ENCODE data around the gene ALOX15.
"Not testable (repeated sequence)": the region's sequence is repeated elsewhere in the genome, so short reads cannot be mapped to it uniquely, and the experiment has no call there.

ALOX15 gene

GRCh38 chr17:4642286-4642685, 808 bp upstream of the ALOX15 start:
- no peak overlapping the region for H3K4me3 ChIP-seq
- H3K36me3 ChIP-seq (ENCODE audit: insufficient read depth, low read length) = no peaks in the 10 kb centered on the region
- H3K27ac ChIP-seq = no peak overlapping the region
- H3K9me3 ChIP-seq (ENCODE audit: low read depth, low read length) = no peaks in the 10 kb centered on the region
- no peak for DNase-seq (ENCODE audit: low read depth, low spot score)
- TF ChIP-seq FOXP2 (optimal IDR thresholded peaks at IDR 0.05; ENCODE audit: control extremely low read depth, extremely low read length, insufficient read depth) = no peak
- TF ChIP-seq POLR2AphosphoS5 (IDR thresholded peaks at IDR 0.05; ENCODE audit: borderline replicate concordance, low read depth, low read length) = no peak
- TF ChIP-seq EZH2 (IDR thresholded peaks at IDR 0.05) = no peak
- no peak overlapping the region for H3K9ac ChIP-seq (ENCODE audit: insufficient read length)

DNA sequence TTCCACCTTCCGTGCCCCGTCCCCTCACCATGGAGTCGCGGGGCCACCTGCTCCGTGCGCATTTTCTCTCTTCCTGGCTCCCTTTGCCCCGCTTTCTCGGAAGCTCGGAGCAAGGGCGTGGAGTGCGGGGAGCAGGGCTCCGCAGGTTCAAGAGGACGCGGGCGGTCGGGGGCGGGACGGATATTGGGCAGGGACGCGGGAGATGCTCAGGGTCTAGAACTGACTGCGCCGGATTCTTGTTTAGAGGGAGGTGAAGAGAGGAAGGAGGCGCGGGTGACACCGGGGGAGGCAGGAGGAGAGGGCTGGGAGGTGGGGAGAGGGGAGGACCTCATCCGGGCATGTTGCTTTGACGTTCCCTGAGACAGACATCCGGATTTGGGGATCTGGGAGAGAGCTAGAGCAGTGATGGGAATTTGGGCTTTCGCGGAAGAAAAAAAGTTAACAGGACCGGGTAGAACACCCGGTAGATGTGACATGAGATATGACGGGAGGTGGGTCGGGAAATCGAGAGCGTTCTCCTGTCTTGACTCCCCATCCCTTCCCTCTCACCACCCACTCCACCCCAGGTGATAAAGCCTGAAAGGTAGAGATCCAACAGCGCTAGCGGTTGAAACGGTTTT, 799 bp downstream of the ALOX15 start:
- not testable (repeated sequence) for H3K36me3 ChIP-seq (ENCODE audit: insufficient read depth, low read length); H3K4me3 ChIP-seq; H3K9me3 ChIP-seq (ENCODE audit: low read depth, low read length); H3K9ac ChIP-seq (ENCODE audit: insufficient read length); DNase-seq (ENCODE audit: low read depth, low spot score); H3K27ac ChIP-seq

DNA sequence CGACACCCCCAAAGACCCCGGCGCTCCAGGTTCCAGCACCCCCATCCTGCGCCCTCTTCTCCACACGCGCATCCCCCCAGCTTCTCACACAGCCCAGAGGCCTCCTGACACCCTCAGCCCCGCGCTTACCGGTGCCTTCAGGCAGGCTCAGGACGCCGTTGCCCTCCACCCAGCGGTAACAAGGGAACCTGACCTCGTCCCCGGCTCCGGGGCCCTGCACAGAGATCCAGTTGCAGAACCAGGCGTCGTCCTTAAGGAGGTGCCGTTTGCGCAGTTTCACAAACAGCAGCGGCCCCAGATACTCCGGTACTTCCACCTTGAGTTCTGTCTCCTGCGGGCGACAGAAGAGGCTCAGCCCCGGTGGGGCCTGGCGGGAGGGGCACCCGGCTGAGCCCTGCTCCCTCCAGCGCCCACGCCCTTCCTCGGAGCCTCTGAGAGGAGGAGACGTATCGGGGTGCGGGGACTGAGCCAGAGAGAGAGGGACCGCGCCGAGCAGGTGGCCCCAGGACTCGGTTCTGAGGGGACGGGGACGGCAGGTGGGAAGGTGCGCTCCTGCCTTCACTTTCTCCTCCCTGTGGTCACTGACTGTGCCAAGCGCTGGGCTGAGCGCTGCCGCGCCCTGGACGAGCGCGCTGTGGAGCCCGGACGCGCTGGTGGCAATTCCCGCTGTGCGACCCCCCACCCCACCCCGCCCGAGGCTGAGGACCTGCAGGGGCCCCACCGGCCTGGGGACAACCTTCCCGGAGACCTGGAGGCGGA, 2.0 kb downstream of the ALOX15 start:
- not testable (repeated sequence) for H3K9me3 ChIP-seq (ENCODE audit: low read depth, low read length); H3K4me3 ChIP-seq; H3K27ac ChIP-seq; DNase-seq (ENCODE audit: low read depth, low spot score); H3K36me3 ChIP-seq (ENCODE audit: insufficient read depth, low read length); H3K9ac ChIP-seq (ENCODE audit: insufficient read length)

- H3K36me3 ChIP-seq (ENCODE audit: insufficient read depth, low read length); H3K9ac ChIP-seq (ENCODE audit: insufficient read length); DNase-seq (ENCODE audit: low read depth, low spot score); H3K9me3 ChIP-seq (ENCODE audit: low read depth, low read length); H3K4me3 ChIP-seq; H3K27ac ChIP-seq: not testable (repeated sequence)
Observed at GRCh38 chr17:4638766-4639165, 2.7 kb downstream of the ALOX15 start.

GRCh38 chr17:4636474-4637100, 4.9 kb downstream of the ALOX15 start:
- no peak overlapping the region for H3K27ac ChIP-seq
- no peaks in the 10 kb centered on the region for H3K9me3 ChIP-seq (ENCODE audit: low read depth, low read length)
- H3K4me3 ChIP-seq = no peak overlapping the region
- TF ChIP-seq POLR2AphosphoS5 (IDR thresholded peaks at IDR 0.05; ENCODE audit: borderline replicate concordance, low read depth, low read length) (no peak), EZH2 (IDR thresholded peaks at IDR 0.05) (no peak), FOXP2 (optimal IDR thresholded peaks at IDR 0.05; ENCODE audit: control extremely low read depth, extremely low read length, insufficient read depth) (no peak)
- no peak overlapping the region for H3K9ac ChIP-seq (ENCODE audit: insufficient read length)
- DNase-seq (ENCODE audit: low read depth, low spot score) = no peak
- no peaks in the 10 kb centered on the region for H3K36me3 ChIP-seq (ENCODE audit: insufficient read depth, low read length)

DNA sequence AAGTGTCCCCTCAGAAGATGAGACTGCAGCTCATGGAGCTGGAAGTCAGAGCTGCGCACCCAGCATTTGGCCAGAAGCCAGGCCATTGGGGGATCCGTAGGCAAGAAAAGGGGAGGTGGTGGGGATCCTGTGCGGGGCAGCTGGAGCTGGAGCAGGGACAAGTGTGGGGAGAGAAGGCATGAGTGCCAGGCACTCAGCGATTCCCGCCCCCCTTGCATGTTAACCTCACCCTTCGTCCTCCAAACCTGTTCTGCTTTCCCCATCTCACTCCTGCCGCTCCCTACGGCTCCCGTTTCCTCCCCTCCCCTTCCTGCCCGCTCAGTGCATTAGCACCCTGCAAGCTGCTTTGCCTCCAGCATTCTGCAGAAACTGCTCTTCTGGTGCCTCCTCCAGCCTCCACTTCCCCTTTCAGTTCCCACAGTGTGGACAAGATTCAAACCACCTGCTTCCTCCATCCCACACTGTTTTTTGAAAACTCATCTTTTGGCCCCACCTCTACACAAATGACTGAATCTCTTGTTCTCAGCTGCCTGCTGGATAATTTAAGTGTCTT, 5.6 kb downstream of the ALOX15 start:
- H3K4me3 ChIP-seq = 0 out of 2 replicates have a peak overlapping the region, but pooled peaks have one; percentile 25
- TF ChIP-seq FOXP2 (optimal IDR thresholded peaks at IDR 0.05; ENCODE audit: control extremely low read depth, extremely low read length, insufficient read depth) (no peak), EZH2 (IDR thresholded peaks at IDR 0.05) (no peak), POLR2AphosphoS5 (IDR thresholded peaks at IDR 0.05; ENCODE audit: borderline replicate concordance, low read depth, low read length) (no peak)
- H3K36me3 ChIP-seq (ENCODE audit: insufficient read depth, low read length) = no peaks in the 10 kb centered on the region
- no peaks in the 10 kb centered on the region for H3K9me3 ChIP-seq (ENCODE audit: low read depth, low read length)
- no peak for DNase-seq (ENCODE audit: low read depth, low spot score)
- H3K27ac ChIP-seq = no peak overlapping the region
- H3K9ac ChIP-seq (ENCODE audit: insufficient read length) = no peak overlapping the region

DNA sequence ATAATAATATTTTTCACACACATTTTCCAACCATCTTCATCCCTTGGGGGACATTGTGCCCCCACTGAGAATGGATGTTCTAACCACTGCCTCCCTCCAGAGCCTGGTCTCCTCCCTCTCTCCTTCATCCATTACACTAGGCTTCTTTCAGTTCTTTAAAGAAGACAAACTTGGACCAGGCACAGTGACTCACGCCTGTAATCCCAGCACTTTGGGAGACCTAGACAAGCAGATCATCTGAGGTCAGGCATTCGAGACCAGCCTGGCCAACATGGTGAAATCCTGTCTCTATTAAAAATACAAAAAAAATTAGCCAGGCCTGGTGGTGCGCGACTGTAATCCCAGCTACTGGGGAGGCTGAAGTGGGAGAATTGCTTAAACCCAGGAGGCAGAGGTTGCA, 6.5 kb downstream of the ALOX15 start:
- H3K4me3 ChIP-seq = no peak overlapping the region
- no peak for TF ChIP-seq POLR2AphosphoS5 (IDR thresholded peaks at IDR 0.05; ENCODE audit: borderline replicate concordance, low read depth, low read length)
- TF ChIP-seq EZH2 (IDR thresholded peaks at IDR 0.05) = no peak
- TF ChIP-seq FOXP2 (optimal IDR thresholded peaks at IDR 0.05; ENCODE audit: control extremely low read depth, extremely low read length, insufficient read depth) = no peak
- no peak overlapping the region for H3K9ac ChIP-seq (ENCODE audit: insufficient read length)
- DNase-seq (ENCODE audit: low read depth, low spot score) = no peak
- no peaks in the 10 kb centered on the region for H3K36me3 ChIP-seq (ENCODE audit: insufficient read depth, low read length)
- H3K27ac ChIP-seq = no peak overlapping the region
- H3K9me3 ChIP-seq (ENCODE audit: low read depth, low read length) = no peaks in the 10 kb centered on the region

GRCh38 chr17:4633643-4634042, 7.8 kb downstream of the ALOX15 start:
- H3K27ac ChIP-seq = no peak overlapping the region
- no peak overlapping the region for H3K9ac ChIP-seq (ENCODE audit: insufficient read length)
- no peak overlapping the region for H3K4me3 ChIP-seq
- H3K36me3 ChIP-seq (ENCODE audit: insufficient read depth, low read length) = no peaks in the 10 kb centered on the region
- no peak for TF ChIP-seq POLR2AphosphoS5 (IDR thresholded peaks at IDR 0.05; ENCODE audit: borderline replicate concordance, low read depth, low read length)
- TF ChIP-seq EZH2 (IDR thresholded peaks at IDR 0.05) = no peak
- no peak for TF ChIP-seq FOXP2 (optimal IDR thresholded peaks at IDR 0.05; ENCODE audit: control extremely low read depth, extremely low read length, insufficient read depth)
- H3K9me3 ChIP-seq (ENCODE audit: low read depth, low read length) = no peaks in the 10 kb centered on the region
- no peak for DNase-seq (ENCODE audit: low read depth, low spot score)

GRCh38 chr17:4632581-4632920, 8.9 kb downstream of the ALOX15 start:
- no peak for TF ChIP-seq FOXP2 (optimal IDR thresholded peaks at IDR 0.05; ENCODE audit: control extremely low read depth, extremely low read length, insufficient read depth)
- no peak for TF ChIP-seq POLR2AphosphoS5 (IDR thresholded peaks at IDR 0.05; ENCODE audit: borderline replicate concordance, low read depth, low read length)
- no peak for TF ChIP-seq EZH2 (IDR thresholded peaks at IDR 0.05)
- Histone ChIP-seq H3K27ac (no peak overlapping the region), H3K9me3 (ENCODE audit: low read depth, low read length) (no peaks in the 10 kb centered on the region), H3K4me3 (no peak overlapping the region), H3K9ac (ENCODE audit: insufficient read length) (no peak overlapping the region), H3K36me3 (ENCODE audit: insufficient read depth, low read length) (no peaks in the 10 kb centered on the region)
- DNase-seq (ENCODE audit: low read depth, low spot score) = no peak

Data from SK-N-MC (cell line).